ENCODE results near the gene MYO9B. TPM values are rescaled to one million over a fixed set of nuclear protein-coding genes. Genes with fewer than 3 reads are reported as not detected.
A peak's percentile ranks its signal among the peaks of the same experiment; 100 is the strongest.

The MYO9B gene
- total RNA-seq, 1 experiment from 2014 or later: 74.6 TPM

GRCh38 chr19:17078036-17078919 is 2.7 kb downstream of the MYO9B start (continued):
- TF ChIP-seq CTCF (IDR thresholded peaks at IDR 0.05 in 2 of 3, conservative IDR thresholded peaks at IDR 0.05 in 1 of 3; ENCODE audit: borderline replicate concordance in 1 of 3, insufficient read depth in 1 of 3, low read depth in 2 of 3, low read length in 2 of 3) (no peak), FOSL1 (IDR thresholded peaks at IDR 0.05; ENCODE audit: low read depth) (no peak), SIN3A (IDR thresholded peaks at IDR 0.05; ENCODE audit: low read depth) (no peak), RAD21 (IDR thresholded peaks at IDR 0.05; ENCODE audit: low read depth) (no peak), EZH2 (IDR thresholded peaks at IDR 0.05) (no peak), ELF1 (IDR thresholded peaks at IDR 0.05; ENCODE audit: borderline replicate concordance, low read depth) (no peak), EZH2phosphoT487 (IDR thresholded peaks at IDR 0.05; ENCODE audit: borderline replicate concordance) (no peak)
- TF ChIP-seq, protein P1, sequence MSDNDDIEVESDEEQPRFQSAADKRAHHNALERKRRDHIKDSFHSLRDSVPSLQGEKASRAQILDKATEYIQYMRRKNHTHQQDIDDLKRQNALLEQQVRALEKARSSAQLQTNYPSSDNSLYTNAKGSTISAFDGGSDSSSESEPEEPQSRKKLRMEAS (IDR thresholded peaks at IDR 0.05): no peak

DNA sequence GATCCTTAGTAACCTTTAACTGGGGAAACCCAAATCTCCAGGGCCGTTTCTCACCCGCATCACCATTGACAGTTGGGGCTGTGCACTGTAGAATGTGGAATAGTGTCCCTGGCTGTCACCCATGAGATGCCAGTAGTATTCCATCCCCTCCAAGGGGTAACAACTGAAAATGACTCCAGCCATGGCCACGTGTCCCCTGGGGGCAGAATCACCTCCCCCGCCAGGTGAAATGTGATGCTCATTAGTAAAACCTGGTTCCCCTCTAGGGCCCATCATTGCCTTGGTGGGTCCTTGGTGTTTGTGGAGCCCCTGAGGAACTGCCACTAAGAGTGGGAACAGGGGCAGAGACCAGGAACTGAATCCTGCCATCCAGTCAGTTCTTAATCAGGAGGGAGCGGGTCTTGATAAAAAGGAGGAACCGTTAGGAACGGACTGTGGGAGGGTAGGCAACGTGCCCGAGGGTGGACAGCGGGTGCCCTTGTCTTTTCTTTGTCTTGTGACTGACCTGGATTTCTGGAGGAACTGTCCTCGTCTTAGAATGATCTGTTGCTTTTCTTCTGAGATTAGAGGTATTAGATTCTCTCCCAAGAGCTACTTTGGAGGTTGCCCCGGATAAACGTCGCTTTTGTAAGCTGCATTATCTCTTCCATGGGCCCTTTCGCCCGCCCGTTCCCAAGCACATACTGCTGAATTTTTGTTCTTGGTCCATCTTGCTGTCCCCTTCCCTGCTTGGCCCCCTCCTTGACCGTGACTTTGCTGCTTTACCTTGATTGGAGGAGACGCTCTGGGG is 3.5 kb downstream of the MYO9B start:
- H3K79me2 ChIP-seq (ENCODE audit: insufficient read depth, low read length): peaks cover 95% of the 10 kb centered on the region
- H3K4me1 ChIP-seq (ENCODE audit: control insufficient read depth in 1 of 2, insufficient read depth in 2 of 2, low read length in 2 of 2): peaks cover 16 to 45% of the 10 kb centered on the region in 2 experiments
- CTCF ChIA-PET: no interaction called here
- no peaks in the 10 kb centered on the region; a peak in 1 of 4 replicates for H3K36me3 ChIP-seq (ENCODE audit: control insufficient read depth in 1 of 2, insufficient read depth in 2 of 2, low read length in 2 of 2)
- H3K4me3 ChIP-seq (replicated peaks in 1 of 2; ENCODE audit: low read depth in 1 of 2, low read length in 2 of 2): peak overlapping the region; percentile 20 to 46; a peak in 3 of 4 replicates
- no peak overlapping the region for H2AFZ ChIP-seq (ENCODE audit: low read depth, low read length, poor library complexity, severe bottlenecking)
- H3K4me2 ChIP-seq (ENCODE audit: low read length): peak overlapping the region; percentile 68
- intact Hi-C loops (cut with micrococcal nuclease): loop anchor here (5.0 kb wide), 1 partner anchor 148 kb away; the partner anchor contains the start of gene OCEL1
- H3K9ac ChIP-seq (ENCODE audit: low read length): peak overlapping the region; percentile 51
- ATAC-seq: no peak
- RAD21 ChIA-PET (ENCODE audit: low non-redundant PET in 1 of 2, low total read pairs in 2 of 2, uncharacterized antibody in 2 of 2, unreplicated experiment in 2 of 2): no interaction called here
- H3K27ac ChIP-seq (ENCODE audit: low read depth, low read length): peak overlapping the region; percentile 66
- no peaks in the 10 kb centered on the region for H3K9me3 ChIP-seq (ENCODE audit: control insufficient read depth in 1 of 2, insufficient read depth in 1 of 2, low read depth in 1 of 2, low read length in 2 of 2)
- TF ChIP-seq POLR2A (IDR thresholded peaks at IDR 0.05; ENCODE audit: borderline replicate concordance, extremely low read depth, insufficient read depth, insufficient read length): no peak
- TF ChIP-seq JUND (IDR thresholded peaks at IDR 0.05): no peak
- no TSS peak for BruUV-seq (replicated peaks)
- H4K20me1 ChIP-seq (ENCODE audit: insufficient read depth): no peaks in the 10 kb centered on the region
- no peaks in the 10 kb centered on the region for H3K9me2 ChIP-seq (ENCODE audit: insufficient read depth)
- no peak for DNase-seq (ENCODE audit: low read depth, low spot score)
- no peaks in the 10 kb centered on the region for H3K27me3 ChIP-seq (ENCODE audit: insufficient read depth, low read length)
- POLR2A ChIA-PET: no interaction called here

Data from HCT116 (cell line).